H9 (cell line): ENCODE results near the gene OR52E1. TPM values are rescaled to one million over a fixed set of nuclear protein-coding genes. Genes with fewer than 3 reads are reported as not detected.

Experiments used
- DNase-seq: peaks from one replicate; pipeline ENCODE4 v3.0.0-alpha.2; 2017
- H2AFZ ChIP-seq: one replicate; pipeline ENCODE4 v1.6.1; 2013; ENCODE audit warnings: mild to moderate bottlenecking, low read length, control low read depth, moderate library complexity
- H2AK5ac ChIP-seq: 2 replicates; pipeline ENCODE4 v1.6.1; 2013; ENCODE audit warnings: low read length, control low read depth, mixed read lengths; ENCODE audit not compliant: insufficient read length
- H2BK120ac ChIP-seq: one replicate; pipeline ENCODE4 v1.6.1; 2013; ENCODE audit warnings: low read depth, mild to moderate bottlenecking, low read length, control low read depth, inconsistent platforms; ENCODE audit not compliant: poor library complexity, severe bottlenecking
- H2BK12ac ChIP-seq: 2 replicates; pipeline ENCODE4 v1.6.1; 2013; ENCODE audit warnings: low read length, control low read depth, mixed read lengths, low read depth; ENCODE audit not compliant: insufficient read length
- H2BK15ac ChIP-seq: 2 replicates; pipeline ENCODE4 v1.6.1; 2013; ENCODE audit warnings: low read depth, low read length, control low read depth
- H2BK20ac ChIP-seq: one replicate; pipeline ENCODE4 v1.6.1; 2013; ENCODE audit warnings: low read depth, mild to moderate bottlenecking, low read length, control low read depth, inconsistent platforms; ENCODE audit not compliant: poor library complexity, severe bottlenecking
- H2BK5ac ChIP-seq: 2 replicates; pipeline ENCODE4 v1.6.1; 2013; ENCODE audit warnings: low read length, control low read depth, mixed read lengths; ENCODE audit not compliant: insufficient read length
- H3K14ac ChIP-seq: 2 replicates; pipeline ENCODE4 v1.6.1; 2013; ENCODE audit warnings: low read length, control low read depth; ENCODE audit not compliant: insufficient read depth
- H3K18ac ChIP-seq: 2 replicates; pipeline ENCODE4 v1.6.1; 2013; ENCODE audit warnings: low read depth, mild to moderate bottlenecking, mixed read lengths, low read length, control low read depth; ENCODE audit not compliant: insufficient read length
- H3K23ac ChIP-seq: 2 replicates; pipeline ENCODE4 v1.6.1; 2013; ENCODE audit warnings: low read length, control low read depth, mixed read lengths, low read depth; ENCODE audit not compliant: insufficient read length
- H3K23me2 ChIP-seq: 2 replicates; pipeline ENCODE4 v1.6.1; 2013; ENCODE audit warnings: low read depth, mild to moderate bottlenecking, mixed read lengths, low read length, control low read depth; ENCODE audit not compliant: insufficient read length, poor library complexity, severe bottlenecking
- H3K27ac ChIP-seq: 2 replicates; pipeline ENCODE4 v1.5.1; 2013; ENCODE audit warnings: low read length, control low read depth, mixed read lengths, low read depth; ENCODE audit not compliant: insufficient read length
- H3K27me3 ChIP-seq: 2 replicates; pipeline ENCODE4 v1.6.1; 2013; ENCODE audit warnings: low read length, control low read depth, inconsistent platforms; ENCODE audit not compliant: insufficient read depth
- H3K4ac ChIP-seq: 2 replicates; pipeline ENCODE4 v1.6.1; 2013; ENCODE audit warnings: low read depth, mild to moderate bottlenecking, control low read depth, inconsistent platforms, low read length, moderate library complexity
- H3K4me1 ChIP-seq: 2 replicates; pipeline ENCODE4 v1.6.1; 2013; ENCODE audit warnings: low read length, control low read depth, inconsistent platforms; ENCODE audit not compliant: insufficient read depth
- H3K4me2 ChIP-seq: 2 replicates; pipeline ENCODE4 v1.6.1; 2013; ENCODE audit warnings: low read length, control low read depth, mixed read lengths; ENCODE audit not compliant: insufficient read length, insufficient read depth
- H3K56ac ChIP-seq: 2 replicates; pipeline ENCODE4 v1.6.1; 2013; ENCODE audit warnings: low read depth, mild to moderate bottlenecking, mixed read lengths, low read length, control low read depth; ENCODE audit not compliant: insufficient read length
- H3K79me1 ChIP-seq: 2 replicates; pipeline ENCODE4 v1.6.1; 2013; ENCODE audit warnings: low read depth, mild to moderate bottlenecking, moderate library complexity, low read length, control low read depth, inconsistent platforms; ENCODE audit not compliant: insufficient read depth, poor library complexity, severe bottlenecking
- H3K79me2 ChIP-seq: 2 replicates; pipeline ENCODE4 v1.6.1; 2013; ENCODE audit warnings: low read length, control low read depth, inconsistent platforms; ENCODE audit not compliant: insufficient read depth
- H3K9ac ChIP-seq: 2 replicates; pipeline ENCODE4 v1.6.1; 2013; ENCODE audit warnings: low read length, control low read depth, mixed read lengths; ENCODE audit not compliant: insufficient read length; ENCODE audit errors: extremely low read depth
- H3K9me3 ChIP-seq: one replicate; pipeline ENCODE4 v1.6.1; 2013; ENCODE audit warnings: low read depth, low read length, inconsistent platforms; ENCODE audit not compliant: control insufficient read depth
- H3T11ph ChIP-seq: one replicate; pipeline ENCODE4 v1.6.1; 2013; ENCODE audit warnings: mild to moderate bottlenecking, low read length, control low read depth, inconsistent platforms
- H4K20me1 ChIP-seq: one replicate; pipeline ENCODE4 v1.6.1; 2013; ENCODE audit not compliant: control insufficient read depth, insufficient read length, insufficient read depth
- H4K5ac ChIP-seq: 2 replicates; pipeline ENCODE4 v1.6.1; 2013; ENCODE audit warnings: low read depth, mild to moderate bottlenecking, mixed read lengths, low read length, control low read depth; ENCODE audit not compliant: insufficient read length
- H4K8ac ChIP-seq: replicated peaks from 2 replicates; pipeline ENCODE4 v1.6.1; 2013; ENCODE audit warnings: low read length, control low read depth, mixed read lengths, low read depth; ENCODE audit not compliant: insufficient read length
- H4K91ac ChIP-seq: 2 replicates; pipeline ENCODE4 v1.6.1; 2013; ENCODE audit warnings: low read depth, mild to moderate bottlenecking, moderate library complexity, mixed read lengths, low read length, control low read depth; ENCODE audit not compliant: insufficient read length
- H3K27ac Mint-ChIP-seq, 3 experiments: 2 replicates in 2 of 3; 3 replicates in 1 of 3; pipeline ENCODE4 v1.8.0; 2020 to 2021; ENCODE audit warnings: mixed read lengths in 3 of 3, mild to moderate bottlenecking in 1 of 3, moderate library complexity in 1 of 3
- H3K27me3 Mint-ChIP-seq: 2 replicates; pipeline ENCODE4 v1.8.0; 2021; ENCODE audit warnings: low read depth, mild to moderate bottlenecking, moderate library complexity, mixed read lengths
- H3K36me3 Mint-ChIP-seq, 3 experiments: 2 replicates in 2 of 3; 3 replicates in 1 of 3; pipeline ENCODE4 v1.8.0; 2020 to 2021; ENCODE audit warnings: low read depth in 3 of 3, mixed read lengths in 3 of 3; ENCODE audit not compliant: insufficient read depth in 1 of 3
- H3K4me1 Mint-ChIP-seq, 2 experiments: 2 replicates each; pipeline ENCODE4 v1.8.0; 2020; ENCODE audit warnings: mixed read lengths in 2 of 2
- H3K4me3 Mint-ChIP-seq, 2 experiments: 2 replicates in 1 of 2; 3 replicates in 1 of 2; pipeline ENCODE4 v1.8.0; 2020 to 2021; ENCODE audit warnings: mild to moderate bottlenecking in 2 of 2, mixed read lengths in 2 of 2, moderate library complexity in 1 of 2
- H3K9me3 Mint-ChIP-seq, 2 experiments: 2 replicates in 1 of 2; 3 replicates in 1 of 2; pipeline ENCODE4 v1.8.0; 2020; ENCODE audit warnings: mild to moderate bottlenecking in 2 of 2, mixed read lengths in 2 of 2, moderate library complexity in 1 of 2
- WGBS: extraction: QIAGEN DNeasy Blood & Tissue Kit; methylation state at CpG from one replicate; pipeline ENCODE4 v1.1.7; 2013; ENCODE audit warnings: missing lambda C conversion rate, low lambda C conversion rate, mixed read lengths; ENCODE audit not compliant: insufficient read length; ENCODE audit errors: extremely low coverage; 5-methylcytosine and 5-hydroxymethylcytosine counted together
- total RNA-seq: library from RNA; stranded (reverse); gene quantifications from 2 replicates; pipeline ENCODE4 v1.2.1, GENCODE V29; 2021
- TF ChIP-seq, protein P1 (sequence below): fragments of 200-600 bp; sonication (generic); conservative IDR thresholded peaks from 3 replicates; pipeline ENCODE4 v1.8.0; 2021; ENCODE audit warnings: antibody characterized with exemption, mild to moderate bottlenecking

OR52E1 gene
- total RNA-seq, 1 experiment from 2014 or later = not detected

DNA sequence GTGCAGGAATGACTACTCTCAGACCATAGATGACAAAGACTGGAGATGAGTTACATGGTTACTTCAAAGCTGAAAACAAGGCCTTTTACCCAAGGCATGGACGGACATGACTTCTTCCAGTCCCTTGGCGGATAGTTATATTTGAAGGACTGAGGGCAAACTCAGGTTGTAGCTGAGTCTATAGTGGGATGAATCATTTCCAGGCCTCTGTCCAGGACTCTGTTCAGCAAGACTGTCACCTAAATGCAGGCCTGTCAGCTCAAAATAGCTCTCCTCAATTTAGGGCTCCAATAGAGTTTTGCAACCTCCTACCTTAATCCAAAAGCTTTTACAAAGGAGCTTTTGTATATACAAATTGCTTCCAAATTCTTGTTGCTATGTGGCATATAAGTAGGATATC is 47.4 kb upstream of the OR52E1 start:
- no peaks in the 10 kb centered on the region for H3K23me2 ChIP-seq
- no peak overlapping the region for H3T11ph ChIP-seq
- no peak overlapping the region for H3K14ac ChIP-seq
- Mint-ChIP-seq H3K27me3 (peaks cover 1% of the 10 kb centered on the region), H3K4me3 (no peak overlapping the region), H3K36me3 (no peaks in the 10 kb centered on the region; a peak in 1 of 7 replicates), H3K9me3 (peaks cover 11 to 14% of the 10 kb centered on the region in 2 experiments; a peak in 4 of 5 replicates), H3K4me1 (no peaks in the 10 kb centered on the region), H3K27ac (no peak overlapping the region)
- H3K79me1 ChIP-seq = no peaks in the 10 kb centered on the region
- H4K5ac ChIP-seq = no peak overlapping the region
- no peak overlapping the region for H2AK5ac ChIP-seq
- H3K23ac ChIP-seq = no peak overlapping the region
- H4K91ac ChIP-seq = no peak overlapping the region
- no peaks in the 10 kb centered on the region for H4K20me1 ChIP-seq
- no peak overlapping the region for H3K4me2 ChIP-seq
- no peak overlapping the region for H3K18ac ChIP-seq
- H2BK15ac ChIP-seq = no peak overlapping the region
- H4K8ac ChIP-seq = no peak overlapping the region
- no peak overlapping the region for H2BK20ac ChIP-seq
- TF ChIP-seq, protein P1, sequence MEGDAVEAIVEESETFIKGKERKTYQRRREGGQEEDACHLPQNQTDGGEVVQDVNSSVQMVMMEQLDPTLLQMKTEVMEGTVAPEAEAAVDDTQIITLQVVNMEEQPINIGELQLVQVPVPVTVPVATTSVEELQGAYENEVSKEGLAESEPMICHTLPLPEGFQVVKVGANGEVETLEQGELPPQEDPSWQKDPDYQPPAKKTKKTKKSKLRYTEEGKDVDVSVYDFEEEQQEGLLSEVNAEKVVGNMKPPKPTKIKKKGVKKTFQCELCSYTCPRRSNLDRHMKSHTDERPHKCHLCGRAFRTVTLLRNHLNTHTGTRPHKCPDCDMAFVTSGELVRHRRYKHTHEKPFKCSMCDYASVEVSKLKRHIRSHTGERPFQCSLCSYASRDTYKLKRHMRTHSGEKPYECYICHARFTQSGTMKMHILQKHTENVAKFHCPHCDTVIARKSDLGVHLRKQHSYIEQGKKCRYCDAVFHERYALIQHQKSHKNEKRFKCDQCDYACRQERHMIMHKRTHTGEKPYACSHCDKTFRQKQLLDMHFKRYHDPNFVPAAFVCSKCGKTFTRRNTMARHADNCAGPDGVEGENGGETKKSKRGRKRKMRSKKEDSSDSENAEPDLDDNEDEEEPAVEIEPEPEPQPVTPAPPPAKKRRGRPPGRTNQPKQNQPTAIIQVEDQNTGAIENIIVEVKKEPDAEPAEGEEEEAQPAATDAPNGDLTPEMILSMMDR = no peak
- H2BK5ac ChIP-seq = no peak overlapping the region
- no peak overlapping the region for H3K56ac ChIP-seq
- H2BK120ac ChIP-seq = no peak overlapping the region
- no peaks in the 10 kb centered on the region for H3K79me2 ChIP-seq
- no CpG with 5 or more reads among the region's 2 CpGs for WGBS
- no peaks in the 10 kb centered on the region for H3K9me3 ChIP-seq
- no peak overlapping the region for H3K4ac ChIP-seq
- no peaks in the 10 kb centered on the region for H3K4me1 ChIP-seq
- no peak for DNase-seq
- H3K9ac ChIP-seq = no peak overlapping the region
- H2BK12ac ChIP-seq = no peak overlapping the region
- H3K27me3 ChIP-seq = no peaks in the 10 kb centered on the region
- no peak overlapping the region for H2AFZ ChIP-seq
- H3K27ac ChIP-seq = no peak overlapping the region
